ENCODE results near the gene RTN1.

- TF ChIP-seq POLR2A (IDR thresholded peaks at IDR 0.05) (no peak), CTCF (IDR thresholded peaks at IDR 0.05) (no peak)
These were observed 171.8 kb downstream of the RTN1 start for GRCh38 chr14:59698793-59699192.
